OCI-LY1 (cell line): ENCODE results near the gene GNG12.

ENCODE experiments used
- CTCF ChIP-seq: fragments of 200-600 bp; sonication (generic), shearing (Covaris generic); IDR thresholded peaks from 2 replicates; pipeline ENCODE4 v1.5.1; 2017; ENCODE audit warnings: mild to moderate bottlenecking, antibody characterized with exemption, low read length, moderate library complexity, mixed read lengths
- EZH2 ChIP-seq: fragments of 200-600 bp; sonication (generic), shearing (Covaris generic); IDR thresholded peaks from 2 replicates; pipeline ENCODE4 v1.8.0; 2017; ENCODE audit warnings: borderline replicate concordance, mixed run types, mild to moderate bottlenecking, antibody characterized with exemption, low read length, moderate library complexity, mixed read lengths

DNA sequence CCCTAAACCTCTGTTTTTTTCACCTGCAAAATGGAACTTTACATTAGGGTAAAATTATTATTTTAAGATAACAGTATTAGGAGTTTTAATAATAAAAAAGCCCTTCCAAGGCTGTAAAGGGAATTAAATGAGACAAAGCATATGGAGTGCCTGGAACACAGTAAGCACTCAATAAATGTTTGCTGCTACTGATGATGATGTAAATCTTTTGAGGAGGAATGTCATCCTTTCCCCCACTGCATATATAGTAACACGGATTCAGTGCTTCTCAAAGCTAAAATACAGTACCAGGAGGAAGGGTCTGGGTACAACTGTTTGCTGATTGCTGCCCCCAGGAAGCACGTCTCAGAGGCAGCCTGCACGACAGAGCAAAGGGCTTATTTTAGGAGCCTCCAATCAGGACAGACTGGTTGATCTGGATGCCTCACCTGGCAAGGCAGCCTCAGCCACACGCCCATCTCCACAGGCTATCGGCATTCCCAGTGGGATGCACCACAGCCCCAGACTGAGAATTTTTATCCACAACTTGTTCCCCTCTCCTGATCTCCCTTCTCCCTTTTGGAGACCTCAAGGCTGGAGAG, 83.9 kb downstream of the GNG12 start:
- TF ChIP-seq CTCF: no peak
- TF ChIP-seq EZH2: no peak
